ENCODE data around the gene STOM. TPM values are rescaled to one million over a fixed set of nuclear protein-coding genes. Genes with fewer than 3 reads are reported as not detected.

The STOM gene
- total and polyA plus RNA-seq, 10 of the 15 experiments (the other 5 are each of a cell fraction or from before 2014, with no cell fraction given): 6.7 to 47.4 (median 39.8) TPM

DNA sequence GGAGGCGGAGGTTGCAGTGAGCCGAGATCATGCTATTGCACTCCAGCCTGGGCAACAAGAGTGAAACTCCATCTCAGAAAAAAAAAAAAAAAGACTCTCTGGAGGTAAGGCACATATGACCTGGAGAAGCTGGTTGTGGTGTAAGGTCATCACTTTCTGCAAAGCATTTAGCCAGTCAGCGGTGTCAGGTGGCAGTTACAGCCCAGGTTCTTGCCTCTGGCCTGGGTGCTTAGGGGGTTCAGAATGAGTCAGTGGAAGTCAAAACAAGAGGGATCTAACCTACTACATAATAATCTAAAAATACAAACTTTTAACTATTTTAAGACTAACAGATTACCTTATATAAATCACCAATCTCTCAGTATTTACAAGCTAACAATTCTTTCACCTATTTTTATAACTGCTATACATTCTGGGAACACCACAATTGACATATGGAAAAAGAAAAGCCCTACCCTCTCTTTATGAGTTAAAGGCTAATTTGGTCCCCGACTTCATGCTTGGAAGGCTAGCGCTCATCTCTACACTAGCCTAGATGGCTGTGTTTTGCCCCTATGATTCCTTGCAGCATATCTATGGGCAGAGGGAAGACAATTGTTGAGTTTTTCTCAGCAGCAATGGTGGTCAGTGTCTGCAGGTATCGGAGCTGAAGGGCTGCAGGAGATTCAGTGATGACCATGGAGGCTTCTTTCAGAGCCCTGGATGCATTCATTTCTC lies 29.2 kb downstream of the STOM start:
- ChIA-PET POLR2A (no interaction called here), SMC1A (ENCODE audit: uncharacterized antibody, unreplicated experiment) (interaction anchor here (1.6 to 4.3 kb wide), 3 partner anchors 8 to 21 kb away, joined by 7 to 14 read pairs (median 9); no protein-coding TSS in a partner anchor), CTCF (interaction anchor here (0.7 to 6.1 kb wide), 3 partner anchors 10 to 20 kb away, joined by 3 to 33 read pairs (median 5); no protein-coding TSS in a partner anchor), RAD21 (ENCODE audit: unreplicated experiment) (no interaction called here)
- H3K9ac ChIP-seq (ENCODE audit: control insufficient read depth, insufficient read depth, low read length): no peak overlapping the region
- H3K4me1 ChIP-seq (ENCODE audit: control insufficient read depth, insufficient read depth, low read length): peaks cover 3% of the 10 kb centered on the region; the same call in 1 of the 2 replicates
- intact Hi-C loops (cut with micrococcal nuclease; ENCODE audit: unreplicated experiment) (no loop called here), in situ Hi-C loops (cut with MboI) (no loop called here)
- no peaks in the 10 kb centered on the region for H3K9me3 ChIP-seq (replicated peaks; ENCODE audit: control insufficient read depth, insufficient read depth, low read length)
- 23% methylated on average over 6 of the region's 6 CpGs for WGBS (ENCODE audit: insufficient coverage, insufficient replicate concordance, low lambda C conversion rate, missing lambda C conversion rate)
- H3K27ac ChIP-seq (ENCODE audit: control insufficient read depth, insufficient read depth): no peak overlapping the region
- ATAC-seq: peak; percentile 93
- no peak for DNase-seq (ENCODE audit: low read depth, low spot score)
- H3K36me3 ChIP-seq (ENCODE audit: control insufficient read depth in 2 of 2, insufficient read depth in 2 of 2, low read length in 1 of 2): no peaks in the 10 kb centered on the region
- no peak for FAIRE-seq
- no peaks in the 10 kb centered on the region for H4K20me1 ChIP-seq (ENCODE audit: control insufficient read depth, insufficient read depth)
- BruUV-seq (replicated peaks): TSS peak; percentile 49
- no peak overlapping the region for H3K4me3 ChIP-seq
- no peaks in the 10 kb centered on the region for H3K79me2 ChIP-seq (ENCODE audit: control insufficient read depth, insufficient read depth, low read length)
- no peak overlapping the region for H3K4me2 ChIP-seq (ENCODE audit: control insufficient read depth, insufficient read depth)
- H2AFZ ChIP-seq (ENCODE audit: control insufficient read depth, low read depth, low read length): no peak overlapping the region
- H3K27me3 ChIP-seq (replicated peaks in 1 of 2; ENCODE audit: control insufficient read depth in 2 of 2, insufficient read depth in 2 of 2, low read length in 1 of 2): no peaks in the 10 kb centered on the region
- no peak for TF ChIP-seq RCOR1 (conservative IDR thresholded peaks at IDR 0.05; ENCODE audit: low read depth, low read length)
- TF ChIP-seq MYC (IDR thresholded peaks at IDR 0.05; ENCODE audit: insufficient read depth, insufficient read length, insufficient replicate concordance, low read length, severe bottlenecking): no peak
- TF ChIP-seq RUNX3 (IDR thresholded peaks at IDR 0.05; ENCODE audit: low read length): peak; percentile 79
- TF ChIP-seq RB1 (IDR thresholded peaks at IDR 0.05; ENCODE audit: borderline replicate concordance): no peak
- TF ChIP-seq NR2F1 (conservative IDR thresholded peaks at IDR 0.05): peak; percentile 72
- no peak for TF ChIP-seq SPI1 (IDR thresholded peaks at IDR 0.05; ENCODE audit: borderline replicate concordance, insufficient read depth, low read depth, low read length)
- TF ChIP-seq MXI1 (IDR thresholded peaks at IDR 0.05; ENCODE audit: low read depth, low read length): no peak
- no peak for TF ChIP-seq MYB (IDR thresholded peaks at IDR 0.05; ENCODE audit: borderline replicate concordance, low read depth, low read length)
- TF ChIP-seq NFYB (IDR thresholded peaks at IDR 0.05; ENCODE audit: insufficient read depth, low read depth, low read length): 0 out of 2 replicates have a peak, but pooled peaks have one; percentile 9
- no peak for TF ChIP-seq YY1 (IDR thresholded peaks at IDR 0.05; ENCODE audit: low read depth, low read length)
- peak; percentile 97 for TF ChIP-seq JUNB (IDR thresholded peaks at IDR 0.05)
- TF ChIP-seq, protein P1, sequence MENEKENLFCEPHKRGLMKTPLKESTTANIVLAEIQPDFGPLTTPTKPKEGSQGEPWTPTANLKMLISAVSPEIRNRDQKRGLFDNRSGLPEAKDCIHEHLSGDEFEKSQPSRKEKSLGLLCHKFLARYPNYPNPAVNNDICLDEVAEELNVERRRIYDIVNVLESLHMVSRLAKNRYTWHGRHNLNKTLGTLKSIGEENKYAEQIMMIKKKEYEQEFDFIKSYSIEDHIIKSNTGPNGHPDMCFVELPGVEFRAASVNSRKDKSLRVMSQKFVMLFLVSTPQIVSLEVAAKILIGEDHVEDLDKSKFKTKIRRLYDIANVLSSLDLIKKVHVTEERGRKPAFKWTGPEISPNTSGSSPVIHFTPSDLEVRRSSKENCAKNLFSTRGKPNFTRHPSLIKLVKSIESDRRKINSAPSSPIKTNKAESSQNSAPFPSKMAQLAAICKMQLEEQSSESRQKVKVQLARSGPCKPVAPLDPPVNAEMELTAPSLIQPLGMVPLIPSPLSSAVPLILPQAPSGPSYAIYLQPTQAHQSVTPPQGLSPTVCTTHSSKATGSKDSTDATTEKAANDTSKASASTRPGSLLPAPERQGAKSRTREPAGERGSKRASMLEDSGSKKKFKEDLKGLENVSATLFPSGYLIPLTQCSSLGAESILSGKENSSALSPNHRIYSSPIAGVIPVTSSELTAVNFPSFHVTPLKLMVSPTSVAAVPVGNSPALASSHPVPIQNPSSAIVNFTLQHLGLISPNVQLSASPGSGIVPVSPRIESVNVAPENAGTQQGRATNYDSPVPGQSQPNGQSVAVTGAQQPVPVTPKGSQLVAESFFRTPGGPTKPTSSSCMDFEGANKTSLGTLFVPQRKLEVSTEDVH (IDR thresholded peaks at IDR 0.05; ENCODE audit: low read depth, partially characterized antibody): no peak
- TF ChIP-seq NFIC (IDR thresholded peaks at IDR 0.05; ENCODE audit: low read depth, low read length): peak; percentile 85; the same call in 1 of the 2 replicates
- peak; percentile 91; the same call in 1 of the 2 replicates for TF ChIP-seq ZBED1 (IDR thresholded peaks at IDR 0.05; ENCODE audit: borderline replicate concordance)
- TF ChIP-seq, protein P2, sequence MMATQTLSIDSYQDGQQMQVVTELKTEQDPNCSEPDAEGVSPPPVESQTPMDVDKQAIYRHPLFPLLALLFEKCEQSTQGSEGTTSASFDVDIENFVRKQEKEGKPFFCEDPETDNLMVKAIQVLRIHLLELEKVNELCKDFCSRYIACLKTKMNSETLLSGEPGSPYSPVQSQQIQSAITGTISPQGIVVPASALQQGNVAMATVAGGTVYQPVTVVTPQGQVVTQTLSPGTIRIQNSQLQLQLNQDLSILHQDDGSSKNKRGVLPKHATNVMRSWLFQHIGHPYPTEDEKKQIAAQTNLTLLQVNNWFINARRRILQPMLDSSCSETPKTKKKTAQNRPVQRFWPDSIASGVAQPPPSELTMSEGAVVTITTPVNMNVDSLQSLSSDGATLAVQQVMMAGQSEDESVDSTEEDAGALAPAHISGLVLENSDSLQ (IDR thresholded peaks at IDR 0.05): no peak
- TF ChIP-seq, protein P3, sequence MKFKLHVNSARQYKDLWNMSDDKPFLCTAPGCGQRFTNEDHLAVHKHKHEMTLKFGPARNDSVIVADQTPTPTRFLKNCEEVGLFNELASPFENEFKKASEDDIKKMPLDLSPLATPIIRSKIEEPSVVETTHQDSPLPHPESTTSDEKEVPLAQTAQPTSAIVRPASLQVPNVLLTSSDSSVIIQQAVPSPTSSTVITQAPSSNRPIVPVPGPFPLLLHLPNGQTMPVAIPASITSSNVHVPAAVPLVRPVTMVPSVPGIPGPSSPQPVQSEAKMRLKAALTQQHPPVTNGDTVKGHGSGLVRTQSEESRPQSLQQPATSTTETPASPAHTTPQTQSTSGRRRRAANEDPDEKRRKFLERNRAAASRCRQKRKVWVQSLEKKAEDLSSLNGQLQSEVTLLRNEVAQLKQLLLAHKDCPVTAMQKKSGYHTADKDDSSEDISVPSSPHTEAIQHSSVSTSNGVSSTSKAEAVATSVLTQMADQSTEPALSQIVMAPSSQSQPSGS (IDR thresholded peaks at IDR 0.05; ENCODE audit: low read length): peak; percentile 87
- 0 out of 2 replicates have a peak, but pooled peaks have one; percentile 26 for TF ChIP-seq TCF12 (IDR thresholded peaks at IDR 0.05; ENCODE audit: low read depth, low read length)
- no peak for TF ChIP-seq ZZZ3 (IDR thresholded peaks at IDR 0.05; ENCODE audit: control insufficient read depth, insufficient read length, low read depth)
- peak; percentile 42; the same call in 1 of the 2 replicates for TF ChIP-seq BCL11A (IDR thresholded peaks at IDR 0.05; ENCODE audit: low read depth, low read length)
- no peak for TF ChIP-seq ZNF217 (IDR thresholded peaks at IDR 0.05)

Measured in GM12878 (cell line).